Measurements from ENCODE around the gene CNFN.

Gene CNFN

GRCh38 chr19:42370068-42370520 lies 20.0 kb downstream of the CNFN start:
- TF ChIP-seq, protein P1, sequence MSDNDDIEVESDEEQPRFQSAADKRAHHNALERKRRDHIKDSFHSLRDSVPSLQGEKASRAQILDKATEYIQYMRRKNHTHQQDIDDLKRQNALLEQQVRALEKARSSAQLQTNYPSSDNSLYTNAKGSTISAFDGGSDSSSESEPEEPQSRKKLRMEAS (IDR thresholded peaks at IDR 0.05; ENCODE audit: low read depth, low read length) = no peak
- TF ChIP-seq POLR2A (IDR thresholded peaks at IDR 0.05; ENCODE audit: extremely low read depth, insufficient read length) = no peak
- TF ChIP-seq CTCF (IDR thresholded peaks at IDR 0.05; ENCODE audit: low read depth, low read length) = no peak
- TF ChIP-seq MYC (IDR thresholded peaks at IDR 0.05; ENCODE audit: low read depth, low read length) = no peak
- H3K4me3 ChIP-seq (ENCODE audit: low read depth, low read length) = no peak overlapping the region
- DNase-seq (ENCODE audit: low read depth) = no peak

DNA sequence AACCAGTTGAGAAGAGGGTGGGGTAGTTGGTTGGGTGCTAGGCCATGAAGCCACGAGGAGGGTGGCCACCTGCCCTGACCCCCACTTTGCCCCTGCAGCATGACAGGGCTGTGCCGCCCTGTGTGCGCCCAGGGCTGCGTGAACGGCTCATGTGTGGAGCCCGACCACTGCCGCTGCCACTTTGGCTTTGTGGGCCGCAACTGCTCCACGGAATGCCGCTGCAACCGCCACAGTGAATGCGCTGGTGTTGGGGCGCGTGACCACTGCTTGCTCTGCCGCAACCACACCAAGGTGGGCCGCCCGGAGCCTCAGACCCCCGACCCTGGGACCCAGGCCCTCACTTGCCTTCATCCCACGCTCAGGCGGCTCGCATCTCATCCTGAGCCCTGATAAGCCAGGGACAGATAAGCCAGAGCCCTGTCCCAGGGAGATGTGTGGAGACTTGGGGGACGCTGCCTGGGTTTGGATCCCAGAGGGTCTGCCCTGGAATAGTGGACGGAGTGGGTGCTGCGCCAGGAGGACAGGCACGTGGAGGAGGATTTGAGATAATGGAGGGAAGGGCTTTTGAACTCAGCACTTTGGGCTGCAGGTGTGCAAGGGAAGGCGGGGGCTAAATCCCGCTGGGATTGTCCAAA lies 20.5 kb downstream of the CNFN start:
- DNase-seq (ENCODE audit: low read depth) = no peak
- no peak for TF ChIP-seq POLR2A (IDR thresholded peaks at IDR 0.05; ENCODE audit: extremely low read depth, insufficient read length)
- no peak for TF ChIP-seq MYC (IDR thresholded peaks at IDR 0.05; ENCODE audit: low read depth, low read length)
- TF ChIP-seq, protein P1 (IDR thresholded peaks at IDR 0.05; ENCODE audit: low read depth, low read length) = no peak
- no peak for TF ChIP-seq CTCF (IDR thresholded peaks at IDR 0.05; ENCODE audit: low read depth, low read length)
- no peak overlapping the region for H3K4me3 ChIP-seq (ENCODE audit: low read depth, low read length)

DNA sequence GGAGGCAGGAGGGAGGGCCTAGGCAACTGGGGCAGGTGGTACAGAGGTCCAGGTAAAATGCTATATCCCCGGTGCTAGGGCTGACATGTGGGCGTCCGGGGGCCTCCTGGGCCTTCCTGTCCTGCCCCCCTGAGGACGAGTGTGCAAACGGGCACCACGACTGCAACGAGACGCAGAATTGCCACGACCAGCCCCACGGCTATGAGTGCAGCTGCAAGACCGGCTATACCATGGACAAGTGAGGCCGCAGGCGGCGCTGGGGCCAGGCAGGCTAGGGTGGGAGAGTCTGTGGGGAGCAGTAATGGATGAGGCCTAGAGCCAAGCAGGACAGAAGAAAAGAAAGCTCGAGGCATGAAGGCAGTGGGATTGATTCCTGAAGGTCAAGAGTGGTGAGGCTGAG lies 21.3 kb downstream of the CNFN start:
- no peak for DNase-seq (ENCODE audit: low read depth)
- TF ChIP-seq MYC (IDR thresholded peaks at IDR 0.05; ENCODE audit: low read depth, low read length) (no peak), POLR2A (IDR thresholded peaks at IDR 0.05; ENCODE audit: extremely low read depth, insufficient read length) (no peak)
- no peak overlapping the region for H3K4me3 ChIP-seq (ENCODE audit: low read depth, low read length)

DNA sequence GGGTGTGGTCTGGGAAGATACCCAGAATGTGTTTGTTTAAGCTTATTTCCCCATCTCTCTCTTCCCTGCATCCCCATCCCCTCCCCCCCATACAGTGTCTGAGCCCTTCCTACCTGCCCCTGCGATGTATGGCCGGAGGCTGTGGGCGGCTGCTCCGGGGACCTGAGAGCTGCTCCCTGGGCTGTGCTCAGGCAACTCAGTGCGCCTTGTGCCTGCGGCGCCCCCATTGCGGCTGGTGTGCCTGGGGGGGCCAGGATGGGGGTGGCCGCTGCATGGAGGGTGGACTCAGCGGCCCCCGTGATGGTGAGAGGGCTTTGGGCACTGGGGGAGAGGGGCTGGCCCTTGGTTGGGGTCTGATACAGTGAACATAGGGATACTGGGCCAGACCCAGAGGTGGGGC lies 21.7 kb downstream of the CNFN start:
- no peak for DNase-seq (ENCODE audit: low read depth)
- no peak overlapping the region for H3K4me3 ChIP-seq (ENCODE audit: low read depth, low read length)
- TF ChIP-seq MYC (IDR thresholded peaks at IDR 0.05; ENCODE audit: low read depth, low read length) = no peak
- TF ChIP-seq, protein P1 (IDR thresholded peaks at IDR 0.05; ENCODE audit: low read depth, low read length) = no peak
- no peak for TF ChIP-seq CTCF (IDR thresholded peaks at IDR 0.05; ENCODE audit: low read depth, low read length)
- TF ChIP-seq POLR2A (IDR thresholded peaks at IDR 0.05; ENCODE audit: extremely low read depth, insufficient read length) = no peak

DNA sequence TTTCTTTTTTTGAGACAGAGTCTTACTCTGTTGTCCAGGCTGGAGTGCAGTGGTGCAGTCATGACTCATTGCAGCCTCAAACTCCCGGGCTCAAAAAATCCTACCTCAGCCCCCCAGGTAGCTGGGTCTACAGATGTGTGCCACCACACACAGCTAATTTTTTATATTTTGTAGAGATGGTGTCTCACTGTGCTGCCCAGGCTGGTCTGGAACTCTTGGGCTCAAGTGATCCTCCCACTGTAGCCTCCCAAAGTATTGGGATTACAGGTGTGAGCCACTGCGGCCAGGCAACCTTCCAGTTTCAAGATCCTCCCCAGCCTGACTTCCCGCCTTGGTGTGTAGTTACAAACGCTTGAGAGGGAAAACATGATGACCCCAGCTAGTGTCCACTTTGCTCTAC lies 22.2 kb downstream of the CNFN start:
- TF ChIP-seq MYC (IDR thresholded peaks at IDR 0.05; ENCODE audit: low read depth, low read length) (no peak), CTCF (IDR thresholded peaks at IDR 0.05; ENCODE audit: low read depth, low read length) (no peak)
- no peak for DNase-seq (ENCODE audit: low read depth)
- no peak overlapping the region for H3K4me3 ChIP-seq (ENCODE audit: low read depth, low read length)

GRCh38 chr19:42366673-42367072 lies 23.4 kb downstream of the CNFN start:
- TF ChIP-seq, protein P1 (IDR thresholded peaks at IDR 0.05; ENCODE audit: low read depth, low read length) = no peak
- TF ChIP-seq MYC (IDR thresholded peaks at IDR 0.05; ENCODE audit: low read depth, low read length) = no peak
- no peak overlapping the region for H3K4me3 ChIP-seq (ENCODE audit: low read depth, low read length)
- DNase-seq (ENCODE audit: low read depth) = no peak
